Small intestine (tissue), 7 donors: ENCODE data around the gene MAP3K20. TPM values are rescaled to one million over a fixed set of nuclear protein-coding genes. Genes with fewer than 3 reads are reported as not detected.
"Not testable (repeated sequence)": the region's sequence is repeated elsewhere in the genome, so short reads cannot be mapped to it uniquely, and the experiment has no call there.

Experiments
- DNase-seq, 2 donors: peaks; one replicate each; pipeline versions ENCODE4 v3.0.0 to v3.0.0-alpha.2; 2013
- FAIRE-seq: peaks from 2 replicates; lab custom pipeline; 2012; peaks lifted over from hg19 to GRCh38; lab: Jason Lieb, UNC
- H3K27ac ChIP-seq, 3 donors: one replicate each; pipeline ENCODE4 v1.5.1; 2013; ENCODE audit warnings: low read length in 2 of 3, mild to moderate bottlenecking in 2 of 3, control low read depth in 1 of 3, inconsistent platforms in 1 of 3, low read depth in 1 of 3, moderate library complexity in 1 of 3
- H3K27me3 ChIP-seq, 3 donors: one replicate each; pipeline ENCODE4 v1.6.1; 2013; ENCODE audit warnings: low read length in 3 of 3, inconsistent platforms in 1 of 3; ENCODE audit not compliant: control insufficient read depth in 3 of 3, insufficient read depth in 3 of 3
- H3K36me3 ChIP-seq, 3 donors: one replicate each; pipeline ENCODE4 v1.6.1; 2013; ENCODE audit warnings: low read length in 3 of 3, inconsistent platforms in 1 of 3, low read depth in 1 of 3, mild to moderate bottlenecking in 1 of 3, moderate library complexity in 1 of 3; ENCODE audit not compliant: control insufficient read depth in 3 of 3, insufficient read depth in 2 of 3
- H3K4me1 ChIP-seq, 3 donors: one replicate each; pipeline ENCODE4 v1.6.1; 2013; ENCODE audit warnings: low read length in 2 of 3, inconsistent platforms in 1 of 3, low read depth in 1 of 3, mild to moderate bottlenecking in 1 of 3, moderate library complexity in 1 of 3; ENCODE audit not compliant: control insufficient read depth in 3 of 3, insufficient read depth in 2 of 3
- H3K4me3 ChIP-seq, 3 donors: one replicate each; pipeline ENCODE4 v1.5.1; 2013; ENCODE audit warnings: low read length in 3 of 3, control low read depth in 1 of 3, inconsistent platforms in 1 of 3, low read depth in 1 of 3, mild to moderate bottlenecking in 1 of 3, moderate library complexity in 1 of 3
- H3K9me3 ChIP-seq, 2 donors: one replicate each; pipeline ENCODE4 v1.6.1; 2013; ENCODE audit warnings: low read depth in 1 of 2, low read length in 1 of 2; ENCODE audit not compliant: control insufficient read depth in 2 of 2, insufficient read depth in 1 of 2
- WGBS, 3 donors: extraction: QIAGEN DNeasy Blood & Tissue Kit; methylation state at CpG; one replicate each; pipeline ENCODE4 v1.1.7; 2013; 5-methylcytosine and 5-hydroxymethylcytosine counted together
- polyA plus RNA-seq, 4 donors: library from polyadenylated mRNA; stranded (reverse) in 3 of 4; unstranded in 1 of 4; fragments of 200-250 nt in 3 of 4; fragments of 120-200 nt in 1 of 4; gene quantifications; one replicate each; pipeline versions ENCODE4 v1.2.1 to v1.2.3, GENCODE V29; 2013
- donor health status: healthy with polysubstance abuse.
- donor health status: control.
- donor health status: control.
- donor health status: Bipolar disorder and iron deficiency.
- donor health status: healthy.

MAP3K20 gene
- polyA plus RNA-seq, 4 donors: 2.0 to 24.5 (median 13.5) TPM

- Histone ChIP-seq H3K4me1 (no peaks in the 10 kb centered on the region), H3K27me3 (no peaks in the 10 kb centered on the region), H3K27ac (no peak overlapping the region), H3K4me3 (no peak overlapping the region), H3K36me3 (peaks cover 0 to 6% (median 0%) of the 10 kb centered on the region in 3 donors), H3K9me3 (no peaks in the 10 kb centered on the region)
- WGBS, 3 donors: 36 to 45% (median 44%) methylated on average over 2 of the region's 2 CpGs
- FAIRE-seq (no peak), DNase-seq (no peak)
These were observed 128.7 kb downstream of the MAP3K20 start for GRCh38 chr2:173204316-173204715.

- Histone ChIP-seq H3K4me3 (no peak overlapping the region), H3K27ac (no peak overlapping the region), H3K27me3 (no peaks in the 10 kb centered on the region), H3K9me3 (no peaks in the 10 kb centered on the region), H3K4me1 (no peaks in the 10 kb centered on the region), H3K36me3 (peaks cover 0 to 8% (median 0%) of the 10 kb centered on the region in 3 donors)
- no peak for FAIRE-seq
- no peak for DNase-seq
- WGBS, 3 donors: 69 to 95% (median 92%) methylated on average over 2 of the region's 2 CpGs
These were observed 129.7 kb downstream of the MAP3K20 start for GRCh38 chr2:173205375-173205774.

- H3K4me3 ChIP-seq, H3K4me1 ChIP-seq, FAIRE-seq, H3K27ac ChIP-seq, H3K27me3 ChIP-seq, H3K9me3 ChIP-seq, DNase-seq: not testable (repeated sequence)
- 64 to 73% (median 66%) methylated on average over 9 of the region's 9 CpGs for WGBS, 3 donors
- peaks cover 0 to 10% (median 0%) of the 10 kb centered on the region in 3 donors for H3K36me3 ChIP-seq
These were observed 131.5 kb downstream of the MAP3K20 start for GRCh38 chr2:173207124-173207523.

- no peaks in the 10 kb centered on the region for H3K9me3 ChIP-seq
- H3K4me3 ChIP-seq: no peak overlapping the region
- no peaks in the 10 kb centered on the region for H3K4me1 ChIP-seq
- DNase-seq: peak; percentile 68 to 79
- 16 to 23% (median 19%) methylated on average over 8 of the region's 8 CpGs for WGBS, 3 donors
- no peak for FAIRE-seq
- no peak overlapping the region for H3K27ac ChIP-seq
- peaks cover 0 to 11% (median 0%) of the 10 kb centered on the region in 3 donors for H3K36me3 ChIP-seq
- no peaks in the 10 kb centered on the region for H3K27me3 ChIP-seq
These were observed 134.9 kb downstream of the MAP3K20 start for GRCh38 chr2:173210270-173211196.

- 87 to 92% (median 91%) methylated on average over 2 of the region's 2 CpGs for WGBS, 3 donors
- no peaks in the 10 kb centered on the region for H3K4me1 ChIP-seq
- H3K27me3 ChIP-seq: no peaks in the 10 kb centered on the region
- no peak for DNase-seq
- no peak overlapping the region for H3K27ac ChIP-seq
- H3K36me3 ChIP-seq: peaks cover 0 to 14% (median 0%) of the 10 kb centered on the region in 3 donors
- no peak for FAIRE-seq
- H3K9me3 ChIP-seq: no peaks in the 10 kb centered on the region
- H3K4me3 ChIP-seq: no peak overlapping the region
These were observed 137.5 kb downstream of the MAP3K20 start for GRCh38 chr2:173213181-173213580.

GRCh38 chr2:173214213-173214612, 138.6 kb downstream of the MAP3K20 start:
- peaks cover 0 to 14% (median 0%) of the 10 kb centered on the region in 3 donors for H3K36me3 ChIP-seq
- WGBS, 3 donors: 91 to 94% (median 92%) methylated on average over 5 of the region's 5 CpGs
- no peaks in the 10 kb centered on the region for H3K9me3 ChIP-seq
- no peaks in the 10 kb centered on the region for H3K4me1 ChIP-seq
- no peak overlapping the region for H3K4me3 ChIP-seq
- H3K27me3 ChIP-seq: no peaks in the 10 kb centered on the region
- no peak overlapping the region for H3K27ac ChIP-seq
- no peak for DNase-seq
- no peak for FAIRE-seq

- 94 to 97% (median 94%) methylated on average over 4 of the region's 4 CpGs for WGBS, 3 donors
- Histone ChIP-seq H3K4me3 (no peak overlapping the region), H3K4me1 (no peaks in the 10 kb centered on the region), H3K36me3 (peaks cover 0 to 12% (median 0%) of the 10 kb centered on the region in 3 donors), H3K9me3 (no peaks in the 10 kb centered on the region), H3K27ac (no peak overlapping the region), H3K27me3 (no peaks in the 10 kb centered on the region)
- no peak for DNase-seq
- no peak for FAIRE-seq
These were observed 139.7 kb downstream of the MAP3K20 start for GRCh38 chr2:173215316-173215715.

GRCh38 chr2:173216051-173216450, 140.4 kb downstream of the MAP3K20 start:
- Histone ChIP-seq H3K27ac (no peak overlapping the region), H3K36me3 (peaks cover 0 to 11% (median 0%) of the 10 kb centered on the region in 3 donors), H3K4me1 (no peaks in the 10 kb centered on the region), H3K4me3 (no peak overlapping the region), H3K9me3 (no peaks in the 10 kb centered on the region), H3K27me3 (no peaks in the 10 kb centered on the region)
- DNase-seq: no peak
- FAIRE-seq: no peak
- 95 to 100% (median 95%) methylated on average over 1 of the region's 1 CpG for WGBS, 3 donors
